H1 (cell line): ENCODE data around the gene IQGAP1. TPM values are rescaled to one million over a fixed set of nuclear protein-coding genes. Genes with fewer than 3 reads are reported as not detected.

Source experiments
- CTCF ChIA-PET: fragments of 300-600 bp; sonication (Branson Sonifier 250); formaldehyde crosslinking; loops from one replicate; lab custom pipeline; 2021; ENCODE audit not compliant: partially characterized antibody; lab: Charles Lee
- POLR2A ChIA-PET: fragments of 300-600 bp; sonication (Branson Sonifier 250); formaldehyde crosslinking; loops from one replicate; lab custom pipeline; 2021; ENCODE audit warnings: inconsistent platforms; ENCODE audit not compliant: partially characterized antibody; lab: Charles Lee
- DNase-seq, 2 experiments: peaks; one replicate each; pipeline versions ENCODE4 v3.0.0 to v3.0.0-alpha.2; 2010 to 2022; ENCODE audit warnings: low spot score in 2 of 2, low read depth in 1 of 2, mixed read lengths in 1 of 2
- FAIRE-seq: peaks from 2 replicates; lab custom pipeline; 2011; peaks lifted over from hg19 to GRCh38; lab: Jason Lieb, UNC
- H2AFZ ChIP-seq: 2 replicates; pipeline ENCODE4 v1.8.1; 2012; ENCODE audit warnings: low read length, inconsistent platforms
- H2AK5ac ChIP-seq: 2 replicates; pipeline ENCODE4 v1.6.1; 2013; ENCODE audit warnings: low read depth, low read length
- H2BK120ac ChIP-seq: replicated peaks from 2 replicates; pipeline ENCODE3; 2013; ENCODE audit warnings: low read depth, low read length, inconsistent platforms
- H2BK12ac ChIP-seq: 2 replicates; pipeline ENCODE4 v1.6.1; 2013; ENCODE audit warnings: low read depth, low read length
- H2BK15ac ChIP-seq: 2 replicates; pipeline ENCODE4 v1.6.1; 2013; ENCODE audit warnings: low read length
- H2BK20ac ChIP-seq: 2 replicates; pipeline ENCODE4 v1.6.1; 2013; ENCODE audit warnings: low read length
- H2BK5ac ChIP-seq: 2 replicates; pipeline ENCODE4 v1.6.1; 2013; ENCODE audit warnings: low read depth, low read length
- H3K14ac ChIP-seq: 2 replicates; pipeline ENCODE4 v1.6.1; 2013; ENCODE audit warnings: inconsistent platforms; ENCODE audit not compliant: insufficient read length
- H3K18ac ChIP-seq: 2 replicates; pipeline ENCODE4 v1.6.1; 2013; ENCODE audit warnings: low read length; ENCODE audit errors: extremely low read depth
- H3K23ac ChIP-seq: 2 replicates; pipeline ENCODE4 v1.6.1; 2013; ENCODE audit warnings: inconsistent platforms; ENCODE audit not compliant: insufficient read length
- H3K23me2 ChIP-seq: 2 replicates; pipeline ENCODE4 v1.6.1; 2013; ENCODE audit warnings: low read depth, low read length
- H3K27ac ChIP-seq: 2 replicates; pipeline ENCODE4 v1.6.1; 2011; ENCODE audit warnings: low read depth, low read length, inconsistent platforms
- H3K27me3 ChIP-seq, 4 experiments: replicated peaks in 1 of 4; 1 replicate in 1 of 4; 2 replicates in 3 of 4; pipeline versions ENCODE4 v1.6.1 to v1.8.1; 2011 to 2013; ENCODE audit warnings: low read length in 3 of 4, mild to moderate bottlenecking in 3 of 4, inconsistent platforms in 2 of 4, mixed read lengths in 2 of 4, moderate library complexity in 1 of 4; ENCODE audit not compliant: control insufficient read depth in 3 of 4, insufficient read depth in 3 of 4; ENCODE audit errors: extremely low read depth in 1 of 4
- H3K36me3 ChIP-seq, 4 experiments: 2 replicates each; pipeline versions ENCODE4 v1.6.1 to v1.8.1; 2011 to 2013; ENCODE audit warnings: mild to moderate bottlenecking in 4 of 4, low read length in 3 of 4, moderate library complexity in 2 of 4, control low read depth in 1 of 4, inconsistent platforms in 1 of 4; ENCODE audit not compliant: insufficient read depth in 4 of 4, control insufficient read depth in 2 of 4
- H3K4ac ChIP-seq: replicated peaks from 2 replicates; pipeline ENCODE3; 2013; ENCODE audit warnings: low read length, low read depth, mixed read lengths, inconsistent platforms; ENCODE audit not compliant: insufficient read length
- H3K4me1 ChIP-seq, 4 experiments: replicated peaks in 1 of 4; 1 replicate in 1 of 4; 2 replicates in 3 of 4; pipeline versions ENCODE4 v1.6.1 to v1.8.1; 2011 to 2013; ENCODE audit warnings: low read length in 3 of 4, inconsistent platforms in 2 of 4, mixed read lengths in 1 of 4; ENCODE audit not compliant: insufficient read depth in 4 of 4, control insufficient read depth in 3 of 4
- H3K4me2 ChIP-seq, 2 experiments: 2 replicates each; pipeline versions ENCODE4 v1.6.1 to v1.8.1; 2011 to 2013; ENCODE audit warnings: low read depth in 2 of 2, low read length in 2 of 2, control low read depth in 1 of 2, inconsistent platforms in 1 of 2, mild to moderate bottlenecking in 1 of 2; ENCODE audit not compliant: insufficient read depth in 1 of 2
- H3K4me3 ChIP-seq, 4 experiments: fragments of 200-600, 300-600 bp in 1 of 4; sonication (generic), shearing (Covaris generic), sonication (Bioruptor Twin) in 1 of 4; 2 replicates each; pipeline versions ENCODE4 v1.5.1 to v1.8.1; 2011 to 2016; ENCODE audit warnings: low read length in 4 of 4, low read depth in 3 of 4, control low read depth in 2 of 4, inconsistent platforms in 2 of 4, mild to moderate bottlenecking in 2 of 4, mixed read lengths in 1 of 4, moderate library complexity in 1 of 4; ENCODE audit not compliant: insufficient read depth in 2 of 4; ENCODE audit errors: extremely low read depth in 1 of 4
- H3K56ac ChIP-seq: replicated peaks from 2 replicates; pipeline ENCODE3; 2013; ENCODE audit warnings: low read depth, mild to moderate bottlenecking, mixed read lengths, low read length, inconsistent platforms; ENCODE audit not compliant: insufficient read length
- H3K79me1 ChIP-seq: 2 replicates; pipeline ENCODE4 v1.6.1; 2013; ENCODE audit warnings: low read depth, low read length, control low read depth
- H3K79me2 ChIP-seq, 2 experiments: 2 replicates each; pipeline versions ENCODE4 v1.6.1 to v1.8.1; 2012 to 2013; ENCODE audit warnings: low read length in 2 of 2, mild to moderate bottlenecking in 2 of 2, inconsistent platforms in 1 of 2; ENCODE audit not compliant: insufficient read depth in 2 of 2, control insufficient read depth in 1 of 2
- H3K9ac ChIP-seq, 4 experiments: replicated peaks in 1 of 4; 1 replicate in 1 of 4; 2 replicates in 3 of 4; pipeline versions ENCODE4 v1.6.1 to v1.8.1; 2011 to 2013; ENCODE audit warnings: low read depth in 3 of 4, low read length in 3 of 4, control low read depth in 2 of 4, mild to moderate bottlenecking in 2 of 4, moderate library complexity in 2 of 4, inconsistent platforms in 1 of 4; ENCODE audit errors: extremely low read depth in 1 of 4
- H3K9me3 ChIP-seq, 2 experiments: 2 replicates each; pipeline versions ENCODE4 v1.6.1 to v1.8.1; 2012 to 2013; ENCODE audit warnings: mild to moderate bottlenecking in 2 of 2, moderate library complexity in 2 of 2, control low read depth in 1 of 2, inconsistent platforms in 1 of 2, low read depth in 1 of 2, low read length in 1 of 2, mixed read lengths in 1 of 2; ENCODE audit not compliant: insufficient read depth in 2 of 2
- H4K20me1 ChIP-seq, 2 experiments: replicated peaks in 1 of 2; 2 replicates each; pipeline versions ENCODE3 to v1.8.1; 2011 to 2013; ENCODE audit warnings: inconsistent platforms in 2 of 2, low read length in 2 of 2, mild to moderate bottlenecking in 1 of 2; ENCODE audit not compliant: insufficient read depth in 2 of 2, control insufficient read depth in 1 of 2
- H4K5ac ChIP-seq: 2 replicates; pipeline ENCODE4 v1.6.1; 2013; ENCODE audit warnings: low read length, low read depth, mixed read lengths, inconsistent platforms; ENCODE audit not compliant: insufficient read length
- H4K8ac ChIP-seq: 2 replicates; pipeline ENCODE4 v1.8.0; 2013; ENCODE audit warnings: mild to moderate bottlenecking, moderate library complexity, low read length, inconsistent platforms; ENCODE audit not compliant: insufficient read depth; ENCODE audit errors: extremely low read depth
- H4K91ac ChIP-seq: replicated peaks from 2 replicates; pipeline ENCODE3; 2013; ENCODE audit warnings: low read length, mixed read lengths, inconsistent platforms; ENCODE audit not compliant: insufficient read length
- ASH2L ChIP-seq: fragments of 200-600, 300-600 bp; sonication (generic); IDR thresholded peaks from one replicate; pipeline ENCODE4 v1.7.1; 2017; ENCODE audit warnings: low read length
- BCL11A ChIP-seq, 2 experiments: IDR thresholded peaks; one replicate each; pipeline ENCODE4 v1.6.1; 2011; ENCODE audit warnings: low read depth in 2 of 2, low read length in 2 of 2, mild to moderate bottlenecking in 2 of 2
- CBX8 ChIP-seq: fragments of 300-800, 300-1000 bp; sonication (generic); IDR thresholded peaks from 2 replicates; pipeline ENCODE4 v1.7.1; 2016; ENCODE audit warnings: low read depth, low read length, borderline replicate concordance
- HDAC6 ChIP-seq: IDR thresholded peaks from one replicate; pipeline ENCODE4 v1.7.1; 2012; ENCODE audit warnings: low read depth, mild to moderate bottlenecking, inconsistent platforms, low read length, moderate library complexity
- JUN ChIP-seq: IDR thresholded peaks from 2 replicates; pipeline ENCODE4 v1.6.1; 2011; ENCODE audit warnings: low read depth, mild to moderate bottlenecking, improper control_type of control experiment, low read length
- NRF1 ChIP-seq: IDR thresholded peaks from 2 replicates; pipeline ENCODE4 v1.6.1; 2011; ENCODE audit warnings: mild to moderate bottlenecking, low read depth, low read length, improper control_type of control experiment
- POLR2A ChIP-seq, 2 experiments: IDR thresholded peaks; 1 replicate in 1 of 2; 2 replicates in 1 of 2; pipeline ENCODE4 v1.6.1; 2011; ENCODE audit warnings: low read depth in 2 of 2, low read length in 2 of 2, mild to moderate bottlenecking in 2 of 2; ENCODE audit errors: control extremely low read depth in 1 of 2
- POLR2AphosphoS5 ChIP-seq: IDR thresholded peaks from 2 replicates; pipeline ENCODE4 v1.6.1; 2011; ENCODE audit warnings: low read depth, low read length
- POU5F1 ChIP-seq: IDR thresholded peaks from 2 replicates; pipeline ENCODE4 v1.6.1; 2011; ENCODE audit warnings: low read depth, mild to moderate bottlenecking, low read length, moderate library complexity
- RNF2 ChIP-seq: fragments of 200-900, 300-1000 bp; sonication (generic); IDR thresholded peaks from 2 replicates; pipeline ENCODE4 v1.7.1; 2016; ENCODE audit warnings: borderline replicate concordance, low read depth, mild to moderate bottlenecking, antibody characterized with exemption, low read length; ENCODE audit not compliant: poor library complexity, severe bottlenecking; ENCODE audit errors: missing control alignments
- SIX5 ChIP-seq: IDR thresholded peaks from 2 replicates; pipeline ENCODE4 v1.6.1; 2011; ENCODE audit warnings: mild to moderate bottlenecking, low read depth, low read length
- SP1 ChIP-seq: IDR thresholded peaks from 2 replicates; pipeline ENCODE4 v1.6.1; 2011; ENCODE audit warnings: low read depth, low read length
- SP4 ChIP-seq: IDR thresholded peaks from 2 replicates; pipeline ENCODE4 v1.6.1; 2012; ENCODE audit warnings: low read length, inconsistent platforms
- WGBS, 2 experiments: shearing (Covaris generic) in 1 of 2; methylation state at CpG; one replicate each; pipeline versions ENCODE4 v1.1.6 to v1.1.7; 2013 to 2015; ENCODE audit warnings: low lambda C conversion rate in 2 of 2, mixed read lengths in 2 of 2, inconsistent platforms in 1 of 2, low coverage in 1 of 2, missing lambda C conversion rate in 1 of 2; ENCODE audit not compliant: insufficient replicate concordance in 2 of 2, insufficient coverage in 1 of 2, insufficient read length in 1 of 2; ENCODE audit errors: extremely low coverage in 1 of 2, missing lambda C conversion rate in 1 of 2; 5-methylcytosine and 5-hydroxymethylcytosine counted together
- polyA plus RNA-seq, 7 experiments: library from polyadenylated mRNA; depleted of rRNA in 3 of 7; stranded (reverse) in 5 of 7; unstranded in 2 of 7; fragments of >200 nt in 5 of 7; fragments of 200-250 nt in 2 of 7; gene quantifications; 1 replicate in 5 of 7; 2 replicates in 1 of 7; 4 replicates in 1 of 7; pipeline versions ENCODE4 v1.2.1 to v1.2.3, GENCODE V29; 2011 to 2013; ENCODE audit warnings: missing spikeins in 2 of 7, mixed read lengths in 2 of 7
- total RNA-seq: library from RNA; stranded (reverse); fragmentation: NEBNext Ultra II Directional; extraction: Animal tissue kit (Norgen Biotek cat#: 25700); gene quantifications from 2 replicates; pipeline ENCODE4 v1.2.1, GENCODE V29; 2021

Gene IQGAP1
- total and polyA plus RNA-seq, 2 of the 8 experiments (the other 6 are each of a cell fraction or from before 2014, with no cell fraction given): 56.0 to 138 TPM

- Histone ChIP-seq H4K5ac (no peak overlapping the region), H2BK120ac (no peak overlapping the region), H4K91ac (no peak overlapping the region), H2BK12ac (no peak overlapping the region), H3K4me2 (no peak overlapping the region), H3K23me2 (no peaks in the 10 kb centered on the region), H3K9me3 (no peaks in the 10 kb centered on the region), H3K23ac (no peak overlapping the region), H3K79me1 (no peaks in the 10 kb centered on the region), H2BK15ac (no peak overlapping the region), H4K20me1 (no peaks in the 10 kb centered on the region), H3K27ac (no peak overlapping the region), H2BK5ac (no peak overlapping the region), H3K4me3 (no peak overlapping the region), H3K36me3 (peaks cover 22 to 78% (median 52%) of the 10 kb centered on the region in 4 experiments), H3K9ac (no peak overlapping the region), H3K56ac (no peak overlapping the region), H3K4ac (no peak overlapping the region), H3K18ac (no peak overlapping the region), H4K8ac (no peak overlapping the region), H3K27me3 (no peaks in the 10 kb centered on the region), H3K14ac (no peak overlapping the region), H2BK20ac (no peak overlapping the region), H2AFZ (no peak overlapping the region), H3K4me1 (no peaks in the 10 kb centered on the region), H3K79me2 (no peaks in the 10 kb centered on the region), H2AK5ac (no peak overlapping the region)
- FAIRE-seq: no peak
- POLR2A ChIA-PET: no interaction called here
- 89% methylated on average over 2 of the region's 2 CpGs; no CpG with 5 or more reads in 1 of the 2 experiments for WGBS, 2 experiments
- CTCF ChIA-PET: interaction anchor here (1.3 to 2.0 kb wide), 4 partner anchors 9 to 170 kb away, joined by 3 to 6 read pairs (median 4); no protein-coding TSS in a partner anchor
- no peak for DNase-seq
- no peak for TF ChIP-seq BCL11A (IDR thresholded peaks at IDR 0.05; ENCODE audit: low read depth in 2 of 2, low read length in 2 of 2)
- no peak for TF ChIP-seq POLR2AphosphoS5
- TF ChIP-seq POLR2A (IDR thresholded peaks at IDR 0.05; ENCODE audit: control extremely low read depth in 1 of 2, low read depth in 2 of 2, low read length in 2 of 2): no peak
- TF ChIP-seq JUN: no peak
- TF ChIP-seq RNF2: no peak
- no peak for TF ChIP-seq POU5F1
- TF ChIP-seq NRF1: no peak
- TF ChIP-seq HDAC6: no peak
- no peak for TF ChIP-seq SP4
- TF ChIP-seq SIX5: no peak
- no peak for TF ChIP-seq CBX8
- no peak for TF ChIP-seq ASH2L
- TF ChIP-seq SP1: no peak
These were observed 101.9 kb downstream of the IQGAP1 start for GRCh38 chr15:90489944-90490343.
